Progenitor cell of endocrine pancreas (in vitro differentiated cells): ENCODE measurements around the gene ABCB6. TPM values are rescaled to one million over a fixed set of nuclear protein-coding genes. Genes with fewer than 3 reads are reported as not detected.

Experiments used
- DNase-seq: peaks from one replicate; pipeline ENCODE4 v3.0.0; 2021; ENCODE audit warnings: low spot score; ENCODE audit not compliant: unreplicated experiment
- H3K27ac Mint-ChIP-seq: 2 replicates; pipeline ENCODE4 v1.8.0; 2021; ENCODE audit warnings: mild to moderate bottlenecking, moderate library complexity, mixed read lengths
- H3K27me3 Mint-ChIP-seq: 2 replicates; pipeline ENCODE4 v1.8.0; 2021; ENCODE audit warnings: mixed read lengths
- H3K36me3 Mint-ChIP-seq: 2 replicates; pipeline ENCODE4 v1.8.0; 2022; ENCODE audit warnings: mixed read lengths; ENCODE audit not compliant: insufficient read depth
- H3K4me1 Mint-ChIP-seq: 2 replicates; pipeline ENCODE4 v1.8.0; 2021; ENCODE audit warnings: low read depth, mixed read lengths
- H3K4me3 Mint-ChIP-seq: 2 replicates; pipeline ENCODE4 v1.8.0; 2021; ENCODE audit warnings: low read depth, mild to moderate bottlenecking, moderate library complexity, mixed read lengths
- H3K9me3 Mint-ChIP-seq: 2 replicates; pipeline ENCODE4 v1.8.0; 2021; ENCODE audit warnings: low read depth, mixed read lengths
- total RNA-seq: library from RNA; stranded (reverse); gene quantifications from 2 replicates; pipeline ENCODE4 v1.2.1, GENCODE V29; 2021
- TF ChIP-seq, protein P1 (sequence below): fragments of 200-600 bp; sonication (generic); IDR thresholded peaks from one replicate; pipeline ENCODE4 v1.5.0; 2021; ENCODE audit warnings: antibody characterized with exemption, mild to moderate bottlenecking; ENCODE audit not compliant: unreplicated experiment

ABCB6 gene
- total RNA-seq, 1 donor from 2014 or later, result 26.7 TPM

DNA sequence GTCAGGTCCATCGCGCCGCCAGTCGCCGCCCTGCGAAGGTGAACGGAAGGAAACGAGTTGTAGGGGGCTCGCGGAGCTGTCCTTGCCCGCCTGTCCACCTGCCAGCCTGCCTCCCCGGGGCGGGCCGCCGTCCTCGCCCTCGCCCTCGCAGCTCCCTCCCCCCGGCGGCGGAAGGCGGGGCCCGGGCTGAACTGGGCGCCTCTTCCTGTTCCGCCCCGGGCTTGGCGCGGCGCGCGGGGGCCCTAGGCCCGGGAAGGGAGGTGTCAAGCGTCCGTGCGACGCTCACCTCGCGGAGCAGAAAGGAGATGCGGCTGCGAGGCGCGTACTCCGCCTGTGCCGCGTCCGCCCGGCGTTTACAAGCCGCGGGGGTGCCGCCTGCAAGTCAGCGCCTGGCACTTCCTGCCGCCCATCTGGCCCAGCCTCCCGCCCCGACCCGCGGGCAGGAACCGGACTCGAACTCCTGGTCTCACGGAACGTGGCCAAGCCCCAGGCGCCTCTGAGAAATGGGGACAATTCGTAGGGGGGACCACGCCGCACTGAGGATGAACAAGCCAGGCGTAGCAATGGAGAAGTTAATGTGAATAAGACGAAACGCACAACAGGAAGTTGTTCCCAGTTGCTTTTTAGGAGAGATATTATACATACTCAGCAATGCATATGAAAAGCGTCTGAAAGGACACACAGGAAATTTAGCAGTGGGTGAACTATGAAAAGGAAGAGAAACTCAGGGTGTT lies 41.8 kb downstream of the ABCB6 start, which contains the start of gene CNPPD1:
Gene CNPPD1, minus strand, starts transcription at position 108 of the 734 bp plus-strand sequence. Its CDS starts 97 bp downstream, at position 11.
- peak within 1 kb of the TSS; percentile 87 for H3K4me3 Mint-ChIP-seq
- H3K27ac Mint-ChIP-seq, result peak within 1 kb of the TSS; percentile 97
- no peaks in the 10 kb centered on the region for H3K9me3 Mint-ChIP-seq
- peak; percentile 73 for DNase-seq
- TF ChIP-seq, protein P1, sequence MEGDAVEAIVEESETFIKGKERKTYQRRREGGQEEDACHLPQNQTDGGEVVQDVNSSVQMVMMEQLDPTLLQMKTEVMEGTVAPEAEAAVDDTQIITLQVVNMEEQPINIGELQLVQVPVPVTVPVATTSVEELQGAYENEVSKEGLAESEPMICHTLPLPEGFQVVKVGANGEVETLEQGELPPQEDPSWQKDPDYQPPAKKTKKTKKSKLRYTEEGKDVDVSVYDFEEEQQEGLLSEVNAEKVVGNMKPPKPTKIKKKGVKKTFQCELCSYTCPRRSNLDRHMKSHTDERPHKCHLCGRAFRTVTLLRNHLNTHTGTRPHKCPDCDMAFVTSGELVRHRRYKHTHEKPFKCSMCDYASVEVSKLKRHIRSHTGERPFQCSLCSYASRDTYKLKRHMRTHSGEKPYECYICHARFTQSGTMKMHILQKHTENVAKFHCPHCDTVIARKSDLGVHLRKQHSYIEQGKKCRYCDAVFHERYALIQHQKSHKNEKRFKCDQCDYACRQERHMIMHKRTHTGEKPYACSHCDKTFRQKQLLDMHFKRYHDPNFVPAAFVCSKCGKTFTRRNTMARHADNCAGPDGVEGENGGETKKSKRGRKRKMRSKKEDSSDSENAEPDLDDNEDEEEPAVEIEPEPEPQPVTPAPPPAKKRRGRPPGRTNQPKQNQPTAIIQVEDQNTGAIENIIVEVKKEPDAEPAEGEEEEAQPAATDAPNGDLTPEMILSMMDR, result no peak
- H3K27me3 Mint-ChIP-seq, result no peaks in the 10 kb centered on the region
- H3K36me3 Mint-ChIP-seq, result peaks cover 8% of the 10 kb centered on the region
- H3K4me1 Mint-ChIP-seq, result peaks cover 20% of the 10 kb centered on the region

DNA sequence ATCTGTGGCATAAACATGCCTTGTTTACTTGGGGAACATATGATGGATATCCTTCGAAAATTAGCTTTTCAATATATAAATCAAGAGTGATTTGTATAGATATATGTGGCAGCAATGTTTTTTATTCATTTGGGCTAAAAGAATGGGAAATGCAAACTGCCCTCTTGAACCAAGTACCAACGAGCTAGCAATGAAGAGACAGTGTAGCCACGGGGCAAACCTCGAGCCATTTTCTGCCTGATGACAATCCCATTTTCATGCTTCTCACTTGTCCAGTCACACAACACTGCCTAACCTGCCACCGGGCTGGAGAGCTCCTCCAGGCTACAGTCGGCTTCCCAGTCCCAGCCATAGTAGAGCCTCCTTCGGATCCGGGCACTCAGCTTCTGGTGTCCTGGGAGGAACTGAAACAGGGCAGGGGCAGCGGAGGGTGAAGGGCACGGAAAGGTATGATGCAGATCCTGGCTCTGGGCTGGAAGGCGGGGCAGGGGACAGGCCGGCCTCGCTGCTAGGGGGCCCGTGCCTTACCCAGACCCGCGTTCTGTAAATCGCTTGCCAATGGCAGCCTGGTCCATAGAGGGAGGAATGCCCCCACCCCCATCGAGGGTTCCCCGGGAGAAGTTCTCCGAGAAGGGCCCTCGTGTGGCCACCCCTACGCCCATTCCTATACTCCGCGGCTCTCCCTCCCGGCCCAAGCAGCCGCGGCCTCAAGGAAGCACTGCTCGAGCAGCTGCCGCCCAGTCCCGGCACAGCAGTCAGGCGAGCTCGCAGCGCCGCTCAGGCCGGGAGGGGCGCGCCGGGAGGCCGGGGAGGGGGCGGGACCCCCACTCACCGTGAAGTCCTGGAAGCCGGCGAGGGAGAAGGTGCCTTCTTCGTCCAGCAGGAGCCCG lies 42.6 kb downstream of the ABCB6 start:
- Mint-ChIP-seq H3K27me3 (no peaks in the 10 kb centered on the region), H3K27ac (peak overlapping the region; percentile 81), H3K4me3 (peak overlapping the region; percentile 87), H3K4me1 (peaks cover 20% of the 10 kb centered on the region), H3K36me3 (peaks cover 7% of the 10 kb centered on the region), H3K9me3 (no peaks in the 10 kb centered on the region)
- TF ChIP-seq, protein P1, result peak; percentile 27
- DNase-seq, result no peak

DNA sequence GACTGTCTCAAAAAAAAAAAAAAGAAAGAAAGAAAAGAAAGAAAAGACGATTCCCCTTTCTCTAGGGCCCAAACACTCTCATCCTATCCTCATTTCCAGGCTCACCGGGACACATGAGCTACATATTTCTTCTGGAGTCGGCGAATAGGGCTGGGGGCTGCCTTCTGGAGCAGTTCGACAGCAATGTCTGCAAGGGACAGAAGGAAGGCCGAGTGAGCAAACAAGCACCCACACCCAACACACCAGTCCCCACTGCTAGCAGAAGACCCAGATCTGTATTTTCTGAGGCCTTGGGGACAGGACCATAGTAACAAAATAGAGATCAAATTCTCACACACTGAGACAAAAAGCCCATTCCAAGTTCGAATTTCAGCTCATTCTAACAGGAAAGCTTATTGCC lies 43.3 kb downstream of the ABCB6 start:
- TF ChIP-seq, protein P1, result no peak
- peak overlapping the region; percentile 87 for H3K4me3 Mint-ChIP-seq
- no peak for DNase-seq
- peaks cover 20% of the 10 kb centered on the region for H3K4me1 Mint-ChIP-seq
- H3K27me3 Mint-ChIP-seq, result no peaks in the 10 kb centered on the region
- H3K36me3 Mint-ChIP-seq, result peaks cover 4% of the 10 kb centered on the region
- no peaks in the 10 kb centered on the region for H3K9me3 Mint-ChIP-seq
- no peak overlapping the region for H3K27ac Mint-ChIP-seq

DNA sequence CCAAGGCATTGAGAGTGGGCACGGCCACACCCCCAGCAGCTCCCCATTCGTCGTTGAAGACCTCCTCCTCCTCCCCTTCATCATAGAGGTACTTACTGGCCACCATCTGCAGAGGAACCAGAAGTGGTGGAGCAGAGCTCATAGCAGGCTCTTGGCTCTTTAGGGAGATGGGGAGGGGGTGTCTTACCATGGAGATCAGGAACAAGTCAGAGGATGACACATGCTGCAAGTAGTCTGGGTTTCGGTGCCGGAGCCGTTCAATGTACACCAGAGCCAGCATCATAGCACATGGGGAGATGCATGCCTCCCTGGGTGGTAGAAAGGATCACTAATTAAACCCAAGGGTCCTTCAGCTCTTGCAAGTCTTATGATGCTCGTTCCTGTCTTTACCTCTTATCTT lies 44.0 kb downstream of the ABCB6 start:
- TF ChIP-seq, protein P1, result no peak
- H3K9me3 Mint-ChIP-seq, result no peaks in the 10 kb centered on the region
- peaks cover 4% of the 10 kb centered on the region for H3K36me3 Mint-ChIP-seq
- H3K27me3 Mint-ChIP-seq, result no peaks in the 10 kb centered on the region
- DNase-seq, result no peak
- no peak overlapping the region for H3K4me3 Mint-ChIP-seq
- no peak overlapping the region for H3K27ac Mint-ChIP-seq
- H3K4me1 Mint-ChIP-seq, result peaks cover 20% of the 10 kb centered on the region

DNA sequence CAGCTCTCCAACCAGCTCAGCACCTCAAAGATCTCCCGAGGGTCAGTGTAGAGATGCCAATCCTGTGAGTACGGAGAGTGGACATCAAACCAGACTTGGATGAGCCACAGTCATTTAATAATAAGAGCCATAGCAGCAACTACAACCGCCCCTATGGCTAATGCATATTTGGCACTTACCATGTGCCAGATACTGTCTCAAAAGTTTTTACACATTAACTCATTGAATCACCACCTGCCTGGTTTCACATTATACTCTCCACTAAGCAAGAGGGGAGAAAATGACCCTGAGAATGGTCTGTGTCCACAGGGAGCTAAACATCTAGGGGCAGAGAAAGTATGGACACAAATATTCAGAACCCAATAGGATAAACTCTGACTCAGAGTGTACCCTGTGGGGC lies 44.6 kb downstream of the ABCB6 start:
- TF ChIP-seq, protein P1, result no peak

More for the DNA sequence above, 44.6 kb downstream of the ABCB6 start:
- no peaks in the 10 kb centered on the region for H3K9me3 Mint-ChIP-seq
- peaks cover 4% of the 10 kb centered on the region for H3K36me3 Mint-ChIP-seq
- H3K27me3 Mint-ChIP-seq, result no peaks in the 10 kb centered on the region
- no peak overlapping the region for H3K4me3 Mint-ChIP-seq
- peaks cover 17% of the 10 kb centered on the region for H3K4me1 Mint-ChIP-seq
- H3K27ac Mint-ChIP-seq, result no peak overlapping the region
- no peak for DNase-seq
